SK-N-SH (cell line): Measurements from ENCODE around the gene SLC38A2.

Source experiments
- RCOR1 ChIP-seq: fragments of 150-350 bp; IDR thresholded peaks from 2 replicates; pipeline ENCODE4 v1.6.1; 2017; ENCODE audit warnings: antibody characterized with exemption, low read length
- TF ChIP-seq, protein P1 (sequence below): fragments of 200-600 bp; sonication (generic); IDR thresholded peaks from 2 replicates; pipeline ENCODE4 v1.6.1; 2017; ENCODE audit warnings: antibody characterized with exemption, mild to moderate bottlenecking, moderate library complexity

DNA sequence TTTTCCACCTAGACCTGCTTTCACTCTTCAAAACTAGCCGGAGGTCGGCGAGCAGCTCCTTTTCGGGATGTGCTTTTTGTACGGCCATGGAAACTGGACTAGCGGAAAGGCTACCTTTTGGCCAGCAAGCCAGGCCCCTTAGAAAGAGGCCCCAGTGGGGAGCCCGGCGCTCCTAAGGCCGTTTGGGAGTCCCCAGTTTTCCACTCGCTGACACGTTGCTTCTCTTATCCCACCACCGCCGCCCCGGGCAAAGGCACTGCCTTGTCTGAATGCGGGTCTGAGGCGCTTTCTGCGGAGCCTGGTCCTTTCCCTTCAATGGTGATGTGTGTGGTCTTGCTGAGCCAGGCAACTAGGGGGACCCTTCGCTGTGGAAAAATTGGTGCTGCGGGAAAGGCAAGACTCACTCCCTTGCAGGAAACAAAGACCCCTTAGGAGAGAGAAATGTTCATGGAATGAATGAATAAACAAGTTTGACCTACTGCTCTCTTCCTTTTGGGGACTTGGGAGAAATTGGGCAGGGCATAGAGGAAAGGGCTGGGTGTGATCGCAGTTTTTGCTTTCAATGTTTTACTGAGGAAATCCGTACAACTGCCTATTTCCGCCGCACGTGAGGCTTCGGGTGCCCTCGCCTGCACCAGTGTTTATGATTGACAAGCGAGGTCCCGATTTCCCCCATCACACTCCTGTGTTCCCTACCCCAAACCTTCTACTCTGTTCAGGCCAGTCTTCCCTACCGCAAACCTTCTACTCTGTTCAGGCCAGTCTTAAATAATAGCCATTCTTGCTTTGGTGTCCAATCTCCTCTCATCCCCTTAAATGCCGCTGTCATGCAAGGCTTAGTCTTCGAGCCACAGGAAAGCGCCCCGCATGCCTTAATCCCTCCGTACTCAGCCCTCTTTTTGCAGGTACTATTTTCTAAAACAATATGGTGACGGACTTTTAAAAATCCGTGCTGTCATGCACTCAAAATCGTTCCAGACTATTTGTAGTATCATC is 1.0 kb upstream of the SLC38A2 start:
- no peak for TF ChIP-seq RCOR1
- TF ChIP-seq, protein P1, sequence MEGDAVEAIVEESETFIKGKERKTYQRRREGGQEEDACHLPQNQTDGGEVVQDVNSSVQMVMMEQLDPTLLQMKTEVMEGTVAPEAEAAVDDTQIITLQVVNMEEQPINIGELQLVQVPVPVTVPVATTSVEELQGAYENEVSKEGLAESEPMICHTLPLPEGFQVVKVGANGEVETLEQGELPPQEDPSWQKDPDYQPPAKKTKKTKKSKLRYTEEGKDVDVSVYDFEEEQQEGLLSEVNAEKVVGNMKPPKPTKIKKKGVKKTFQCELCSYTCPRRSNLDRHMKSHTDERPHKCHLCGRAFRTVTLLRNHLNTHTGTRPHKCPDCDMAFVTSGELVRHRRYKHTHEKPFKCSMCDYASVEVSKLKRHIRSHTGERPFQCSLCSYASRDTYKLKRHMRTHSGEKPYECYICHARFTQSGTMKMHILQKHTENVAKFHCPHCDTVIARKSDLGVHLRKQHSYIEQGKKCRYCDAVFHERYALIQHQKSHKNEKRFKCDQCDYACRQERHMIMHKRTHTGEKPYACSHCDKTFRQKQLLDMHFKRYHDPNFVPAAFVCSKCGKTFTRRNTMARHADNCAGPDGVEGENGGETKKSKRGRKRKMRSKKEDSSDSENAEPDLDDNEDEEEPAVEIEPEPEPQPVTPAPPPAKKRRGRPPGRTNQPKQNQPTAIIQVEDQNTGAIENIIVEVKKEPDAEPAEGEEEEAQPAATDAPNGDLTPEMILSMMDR: peak; percentile 40; the same call in 1 of the 2 replicates
